ENCODE results near the gene TRIM9.

DNA sequence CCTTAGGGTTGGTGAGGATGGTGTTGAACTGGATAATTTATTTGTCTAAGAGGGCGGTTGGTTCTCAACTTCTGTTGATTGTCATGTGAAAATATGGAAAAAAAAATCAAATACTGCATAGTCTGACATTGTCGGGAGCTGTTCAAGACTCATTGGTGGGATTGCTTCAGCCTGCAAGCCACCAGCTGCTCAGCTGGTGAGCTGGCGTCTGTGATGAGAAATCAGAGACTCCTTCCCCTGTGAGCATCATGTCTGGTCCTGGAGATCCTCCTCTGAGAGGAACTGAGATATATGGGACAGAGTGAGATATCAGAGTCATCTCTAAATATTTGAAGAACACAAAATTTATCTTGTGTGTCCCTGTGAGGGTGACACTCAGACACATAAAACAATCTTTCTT is 49.9 kb downstream of the TRIM9 start:
- TF ChIP-seq, protein P1, sequence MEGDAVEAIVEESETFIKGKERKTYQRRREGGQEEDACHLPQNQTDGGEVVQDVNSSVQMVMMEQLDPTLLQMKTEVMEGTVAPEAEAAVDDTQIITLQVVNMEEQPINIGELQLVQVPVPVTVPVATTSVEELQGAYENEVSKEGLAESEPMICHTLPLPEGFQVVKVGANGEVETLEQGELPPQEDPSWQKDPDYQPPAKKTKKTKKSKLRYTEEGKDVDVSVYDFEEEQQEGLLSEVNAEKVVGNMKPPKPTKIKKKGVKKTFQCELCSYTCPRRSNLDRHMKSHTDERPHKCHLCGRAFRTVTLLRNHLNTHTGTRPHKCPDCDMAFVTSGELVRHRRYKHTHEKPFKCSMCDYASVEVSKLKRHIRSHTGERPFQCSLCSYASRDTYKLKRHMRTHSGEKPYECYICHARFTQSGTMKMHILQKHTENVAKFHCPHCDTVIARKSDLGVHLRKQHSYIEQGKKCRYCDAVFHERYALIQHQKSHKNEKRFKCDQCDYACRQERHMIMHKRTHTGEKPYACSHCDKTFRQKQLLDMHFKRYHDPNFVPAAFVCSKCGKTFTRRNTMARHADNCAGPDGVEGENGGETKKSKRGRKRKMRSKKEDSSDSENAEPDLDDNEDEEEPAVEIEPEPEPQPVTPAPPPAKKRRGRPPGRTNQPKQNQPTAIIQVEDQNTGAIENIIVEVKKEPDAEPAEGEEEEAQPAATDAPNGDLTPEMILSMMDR (IDR thresholded peaks at IDR 0.05): no peak
- no peak for TF ChIP-seq POLR2A (IDR thresholded peaks at IDR 0.05)

Data from right lobe of liver (tissue), 4 donors.